C4-2B (cell line): ENCODE data around the gene NXPE3.

Experiments
- ZFX ChIP-seq: fragments of 450-650 bp; IDR thresholded peaks from 2 replicates; pipeline ENCODE4 v1.6.1; 2017
- TF ChIP-seq, protein P1 (sequence below): fragments of 450-650 bp; conservative IDR thresholded peaks from 2 replicates; pipeline ENCODE4 v1.5.1; 2017; ENCODE audit warnings: mild to moderate bottlenecking

DNA sequence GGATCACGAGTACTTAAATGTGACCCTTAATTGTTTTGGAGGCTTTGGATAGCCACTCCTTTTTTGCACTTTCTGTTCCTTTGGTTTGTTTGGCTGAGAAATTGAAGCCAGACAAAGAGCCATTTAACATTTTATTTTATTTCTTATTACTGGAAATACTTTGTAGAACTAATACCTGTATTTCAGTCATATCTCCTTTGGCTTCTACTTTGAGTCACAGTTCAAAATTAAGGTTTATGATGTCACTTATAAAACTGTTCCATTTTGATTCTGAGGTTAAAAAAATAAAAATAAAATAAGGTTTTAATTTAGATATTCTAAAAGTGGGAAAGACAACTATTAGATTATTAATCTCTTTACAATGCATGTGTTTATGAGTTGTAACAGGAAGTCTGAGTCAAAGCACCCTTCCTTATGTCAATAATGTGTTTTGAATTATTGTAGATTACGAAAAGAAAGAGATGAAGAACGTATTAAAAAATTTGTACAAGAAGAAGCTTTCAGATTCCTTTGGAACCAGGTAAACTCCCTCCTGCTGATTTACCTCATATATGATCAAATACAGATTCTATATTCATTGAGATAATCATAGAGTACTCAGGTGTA is 16.9 kb upstream of the NXPE3 start:
- TF ChIP-seq, protein P1, sequence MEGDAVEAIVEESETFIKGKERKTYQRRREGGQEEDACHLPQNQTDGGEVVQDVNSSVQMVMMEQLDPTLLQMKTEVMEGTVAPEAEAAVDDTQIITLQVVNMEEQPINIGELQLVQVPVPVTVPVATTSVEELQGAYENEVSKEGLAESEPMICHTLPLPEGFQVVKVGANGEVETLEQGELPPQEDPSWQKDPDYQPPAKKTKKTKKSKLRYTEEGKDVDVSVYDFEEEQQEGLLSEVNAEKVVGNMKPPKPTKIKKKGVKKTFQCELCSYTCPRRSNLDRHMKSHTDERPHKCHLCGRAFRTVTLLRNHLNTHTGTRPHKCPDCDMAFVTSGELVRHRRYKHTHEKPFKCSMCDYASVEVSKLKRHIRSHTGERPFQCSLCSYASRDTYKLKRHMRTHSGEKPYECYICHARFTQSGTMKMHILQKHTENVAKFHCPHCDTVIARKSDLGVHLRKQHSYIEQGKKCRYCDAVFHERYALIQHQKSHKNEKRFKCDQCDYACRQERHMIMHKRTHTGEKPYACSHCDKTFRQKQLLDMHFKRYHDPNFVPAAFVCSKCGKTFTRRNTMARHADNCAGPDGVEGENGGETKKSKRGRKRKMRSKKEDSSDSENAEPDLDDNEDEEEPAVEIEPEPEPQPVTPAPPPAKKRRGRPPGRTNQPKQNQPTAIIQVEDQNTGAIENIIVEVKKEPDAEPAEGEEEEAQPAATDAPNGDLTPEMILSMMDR = no peak
- TF ChIP-seq ZFX = no peak
